CD8-positive, alpha-beta memory T cell (primary cell): ENCODE results near the gene DLX3. TPM values are rescaled to one million over a fixed set of nuclear protein-coding genes. Genes with fewer than 3 reads are reported as not detected.

Source experiments
- CTCF ChIA-PET: fragments of 350-600 bp; sonication (Branson Sonifier 250); formaldehyde crosslinking; loops from one replicate; lab custom pipeline; 2021; ENCODE audit warnings: antibody characterized with exemption; lab: Charles Lee
- POLR2A ChIA-PET: fragments of 350-600 bp; sonication (Branson Sonifier 250); formaldehyde crosslinking; loops from one replicate; lab custom pipeline; 2021; ENCODE audit warnings: antibody characterized with exemption; lab: Charles Lee
- DNase-seq, 5 donors: peaks; one replicate each; pipeline versions ENCODE4 v3.0.0 to v3.0.0-alpha.2; 2020 to 2022; ENCODE audit warnings: mixed read lengths in 1 of 5
- H3K27ac ChIP-seq: one replicate; pipeline ENCODE4 v1.7.0; 2013; ENCODE audit warnings: low read depth, mild to moderate bottlenecking, low read length, moderate library complexity
- H3K27me3 ChIP-seq: 2 replicates; pipeline ENCODE4 v1.7.0; 2013; ENCODE audit warnings: low read length, mild to moderate bottlenecking; ENCODE audit not compliant: insufficient read depth, poor library complexity, severe bottlenecking
- H3K36me3 ChIP-seq: 2 replicates; pipeline ENCODE4 v1.7.0; 2013; ENCODE audit warnings: mild to moderate bottlenecking, low read length, moderate library complexity; ENCODE audit not compliant: insufficient read depth
- H3K4me1 ChIP-seq: 2 replicates; pipeline ENCODE4 v1.7.0; 2013; ENCODE audit warnings: mild to moderate bottlenecking, low read length, moderate library complexity; ENCODE audit not compliant: insufficient read depth
- H3K4me3 ChIP-seq: 2 replicates; pipeline ENCODE4 v1.7.0; 2013; ENCODE audit warnings: mild to moderate bottlenecking, low read length
- H3K9me3 ChIP-seq: 2 replicates; pipeline ENCODE4 v1.7.0; 2013; ENCODE audit warnings: mild to moderate bottlenecking, low read length
- H3K27ac Mint-ChIP-seq, 8 donors: one replicate each; pipeline ENCODE4 v1.8.0; 2020 to 2021; ENCODE audit warnings: mixed read lengths in 8 of 8, mild to moderate bottlenecking in 6 of 8, inconsistent platforms in 3 of 8, moderate library complexity in 3 of 8
- H3K27me3 Mint-ChIP-seq, 2 donors: one replicate each; pipeline ENCODE4 v1.8.0; 2020 to 2021; ENCODE audit warnings: mixed read lengths in 2 of 2, mild to moderate bottlenecking in 1 of 2, moderate library complexity in 1 of 2
- H3K36me3 Mint-ChIP-seq, 3 donors: one replicate each; pipeline ENCODE4 v1.8.0; 2020 to 2021; ENCODE audit warnings: mixed read lengths in 3 of 3, inconsistent platforms in 1 of 3, mild to moderate bottlenecking in 1 of 3
- H3K4me1 Mint-ChIP-seq, 3 donors: one replicate each; pipeline ENCODE4 v1.8.0; 2020 to 2021; ENCODE audit warnings: mixed read lengths in 3 of 3, inconsistent platforms in 1 of 3, mild to moderate bottlenecking in 1 of 3
- H3K4me3 Mint-ChIP-seq, 7 donors: one replicate each; pipeline ENCODE4 v1.8.0; 2020 to 2021; ENCODE audit warnings: mixed read lengths in 7 of 7, mild to moderate bottlenecking in 6 of 7, moderate library complexity in 4 of 7, inconsistent platforms in 2 of 7
- H3K9me3 Mint-ChIP-seq, 5 donors: one replicate each; pipeline ENCODE4 v1.8.0; 2020 to 2022; ENCODE audit warnings: mixed read lengths in 5 of 5, mild to moderate bottlenecking in 3 of 5, moderate library complexity in 2 of 5, inconsistent platforms in 1 of 5
- polyA plus RNA-seq: library from polyadenylated mRNA; unstranded; fragments of 300-500 nt; fragmentation: Illumina TruSeq; gene quantifications from one replicate; pipeline ENCODE4 v1.2.3, GENCODE V29; 2021
- total RNA-seq, 2 experiments: library from RNA; stranded (reverse); gene quantifications; one replicate each; pipeline ENCODE4 v1.2.3, GENCODE V29; 2021

The DLX3 gene
- total and polyA plus RNA-seq, 3 experiments from 2014 or later, result 0.15 TPM; not detected in 2

DNA sequence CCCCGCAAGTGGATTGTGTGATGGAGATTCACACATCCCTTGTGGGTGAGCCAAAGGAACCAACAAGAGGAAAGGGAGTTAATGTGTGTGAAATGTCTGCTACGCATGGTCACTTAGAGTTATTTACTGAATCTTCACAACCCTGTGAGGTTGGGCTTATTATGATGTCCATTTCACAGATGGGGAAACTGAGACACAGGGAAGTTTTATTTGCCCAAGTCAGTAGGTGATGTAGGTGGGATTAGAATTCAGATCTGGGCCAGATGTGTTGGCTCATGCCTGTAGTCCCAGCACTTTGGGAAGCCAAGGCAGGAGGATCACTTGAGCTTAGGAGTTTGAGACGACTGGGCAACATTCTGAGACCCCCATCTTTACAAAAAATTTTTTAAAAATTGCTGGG, 37.7 kb downstream of the DLX3 start:
- H3K27me3 Mint-ChIP-seq, result peaks cover 22 to 56% of the 10 kb centered on the region in 2 donors
- Histone ChIP-seq H3K4me3 (no peak overlapping the region), H3K27me3 (peaks cover 5% of the 10 kb centered on the region), H3K4me1 (no peaks in the 10 kb centered on the region), H3K36me3 (no peaks in the 10 kb centered on the region), H3K27ac (no peak overlapping the region), H3K9me3 (no peaks in the 10 kb centered on the region)
- H3K4me1 Mint-ChIP-seq, result no peaks in the 10 kb centered on the region
- CTCF ChIA-PET, result interaction anchor here (0.7 to 3.9 kb wide), 2 partner anchors 40 to 212 kb away, joined by 3 to 34 read pairs; no protein-coding TSS in a partner anchor
- POLR2A ChIA-PET, result no interaction called here
- H3K4me3 Mint-ChIP-seq, result no peak overlapping the region
- no peaks in the 10 kb centered on the region for H3K9me3 Mint-ChIP-seq
- no peak for DNase-seq
- no peak overlapping the region for H3K27ac Mint-ChIP-seq
- H3K36me3 Mint-ChIP-seq, result no peaks in the 10 kb centered on the region

DNA sequence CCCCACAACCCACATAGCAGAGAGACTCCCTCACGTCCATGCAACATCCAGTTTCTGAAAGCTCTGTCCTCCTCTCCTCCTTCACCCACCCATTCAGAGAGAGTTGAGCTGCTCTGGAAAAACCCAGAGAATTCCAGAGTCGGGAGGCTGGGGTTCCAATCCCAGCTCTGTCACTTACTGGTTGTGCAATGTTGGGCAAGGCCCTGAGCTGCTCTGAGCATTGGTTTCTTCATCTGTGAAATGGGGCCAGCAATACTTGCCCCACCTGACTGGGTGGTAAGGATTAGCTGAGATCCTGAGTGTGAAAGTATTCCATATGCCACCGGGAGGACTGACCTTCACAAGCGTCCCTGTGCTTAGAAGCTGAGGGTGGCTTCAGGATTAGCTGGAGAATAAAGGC, 38.2 kb downstream of the DLX3 start:
- ChIA-PET CTCF (interaction anchor here (0.7 to 3.9 kb wide), 3 partner anchors 38 to 213 kb away, joined by 3 to 34 read pairs (median 3); partner anchors contain the start of gene DLX3), POLR2A (no interaction called here)
- no peaks in the 10 kb centered on the region for H3K9me3 ChIP-seq
- H3K36me3 Mint-ChIP-seq, result no peaks in the 10 kb centered on the region
- peaks cover 10% of the 10 kb centered on the region for H3K27me3 ChIP-seq
- H3K27ac Mint-ChIP-seq, result no peak overlapping the region
- no peak overlapping the region for H3K27ac ChIP-seq
- DNase-seq, result no peak
- no peak overlapping the region for H3K4me3 Mint-ChIP-seq
- H3K4me3 ChIP-seq, result no peak overlapping the region
- no peaks in the 10 kb centered on the region for H3K4me1 ChIP-seq
- H3K36me3 ChIP-seq, result no peaks in the 10 kb centered on the region
- H3K4me1 Mint-ChIP-seq, result no peaks in the 10 kb centered on the region
- peaks cover 25 to 57% of the 10 kb centered on the region in 2 donors for H3K27me3 Mint-ChIP-seq
- H3K9me3 Mint-ChIP-seq, result no peaks in the 10 kb centered on the region

DNA sequence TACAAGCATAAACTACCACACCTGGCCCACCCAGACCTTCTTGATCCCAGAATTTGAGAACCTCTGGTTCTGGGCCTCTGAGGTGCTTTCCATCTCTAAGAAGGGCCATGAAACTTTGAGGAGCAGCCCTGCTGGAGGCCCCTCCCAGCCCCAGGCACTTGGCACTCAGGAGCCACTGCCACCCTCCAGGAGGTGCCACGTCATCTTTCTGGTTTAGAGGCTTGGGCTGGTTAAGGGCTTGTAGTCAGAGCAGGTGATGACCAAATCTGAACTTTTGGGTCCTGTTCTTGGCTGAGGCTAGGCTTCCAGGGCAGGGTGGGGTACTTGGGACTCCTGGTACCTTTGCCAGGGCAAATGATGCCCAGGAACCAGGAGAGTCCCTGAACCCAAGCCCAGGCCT, 39.9 kb downstream of the DLX3 start:
- Mint-ChIP-seq H3K27ac (no peak overlapping the region), H3K36me3 (peaks cover 0 to under 1% (median 0%) of the 10 kb centered on the region in 3 donors), H3K9me3 (no peaks in the 10 kb centered on the region), H3K4me3 (no peak overlapping the region), H3K4me1 (no peaks in the 10 kb centered on the region), H3K27me3 (peaks cover 33 to 60% of the 10 kb centered on the region in 2 donors)
- Histone ChIP-seq H3K27me3 (peaks cover 17% of the 10 kb centered on the region), H3K4me1 (no peaks in the 10 kb centered on the region), H3K36me3 (no peaks in the 10 kb centered on the region), H3K27ac (no peak overlapping the region), H3K4me3 (no peak overlapping the region), H3K9me3 (no peaks in the 10 kb centered on the region)
- DNase-seq, result no peak
- CTCF ChIA-PET, result interaction anchor here (3.9 kb wide), 1 partner anchor 42 kb away, joined by 34 read pairs; no protein-coding TSS in a partner anchor
- POLR2A ChIA-PET, result no interaction called here

DNA sequence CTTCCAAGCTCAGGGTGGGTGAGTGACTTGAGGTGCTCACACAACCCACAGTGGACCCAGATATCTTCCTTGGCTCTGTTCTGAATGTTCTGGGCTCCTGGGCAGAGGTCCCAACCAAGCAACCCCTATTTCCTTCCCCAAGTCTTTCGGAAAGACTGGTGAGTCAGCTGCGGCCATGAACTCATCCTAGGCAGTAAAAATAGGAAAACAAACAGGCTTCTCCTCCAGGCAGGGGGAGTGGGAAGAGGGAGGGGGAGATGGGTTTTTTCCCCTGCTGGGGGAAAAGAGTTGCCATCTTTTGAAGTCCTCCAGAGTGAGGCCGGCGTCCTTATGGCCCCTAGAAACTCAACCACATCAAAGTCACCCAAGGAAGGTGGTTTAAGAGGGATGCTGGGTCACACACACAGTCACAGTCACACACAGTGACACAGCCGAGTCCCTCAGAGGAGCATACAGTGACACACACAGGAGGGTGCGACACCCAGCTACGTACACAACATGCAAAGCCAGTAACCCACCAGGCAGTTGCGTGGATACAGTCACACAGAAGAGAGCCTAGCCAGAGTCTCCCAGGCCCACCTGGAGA, 42.0 kb downstream of the DLX3 start:
- no peak overlapping the region for H3K4me3 ChIP-seq
- Mint-ChIP-seq H3K9me3 (no peaks in the 10 kb centered on the region), H3K4me1 (no peaks in the 10 kb centered on the region), H3K4me3 (no peak overlapping the region), H3K36me3 (peaks cover 0 to 4% (median 0%) of the 10 kb centered on the region in 3 donors), H3K27me3 (peaks cover 37 to 75% of the 10 kb centered on the region in 2 donors), H3K27ac (no peak overlapping the region)
- DNase-seq, result no peak
- H3K27ac ChIP-seq, result no peak overlapping the region
- ChIA-PET CTCF (interaction anchor here (0.8 to 7.1 kb wide), 16 partner anchors 10 to 141 kb away, joined by 3 to 159 read pairs (median 7); partner anchors contain the start of gene DLX3), POLR2A (interaction anchor here (0.6 to 1.6 kb wide), 2 partner anchors 43 to 389 kb away, joined by 3 to 7 read pairs; no protein-coding TSS in a partner anchor)
- no peaks in the 10 kb centered on the region for H3K36me3 ChIP-seq
- H3K4me1 ChIP-seq, result no peaks in the 10 kb centered on the region
- H3K9me3 ChIP-seq, result no peaks in the 10 kb centered on the region
- H3K27me3 ChIP-seq, result peaks cover 31% of the 10 kb centered on the region

DNA sequence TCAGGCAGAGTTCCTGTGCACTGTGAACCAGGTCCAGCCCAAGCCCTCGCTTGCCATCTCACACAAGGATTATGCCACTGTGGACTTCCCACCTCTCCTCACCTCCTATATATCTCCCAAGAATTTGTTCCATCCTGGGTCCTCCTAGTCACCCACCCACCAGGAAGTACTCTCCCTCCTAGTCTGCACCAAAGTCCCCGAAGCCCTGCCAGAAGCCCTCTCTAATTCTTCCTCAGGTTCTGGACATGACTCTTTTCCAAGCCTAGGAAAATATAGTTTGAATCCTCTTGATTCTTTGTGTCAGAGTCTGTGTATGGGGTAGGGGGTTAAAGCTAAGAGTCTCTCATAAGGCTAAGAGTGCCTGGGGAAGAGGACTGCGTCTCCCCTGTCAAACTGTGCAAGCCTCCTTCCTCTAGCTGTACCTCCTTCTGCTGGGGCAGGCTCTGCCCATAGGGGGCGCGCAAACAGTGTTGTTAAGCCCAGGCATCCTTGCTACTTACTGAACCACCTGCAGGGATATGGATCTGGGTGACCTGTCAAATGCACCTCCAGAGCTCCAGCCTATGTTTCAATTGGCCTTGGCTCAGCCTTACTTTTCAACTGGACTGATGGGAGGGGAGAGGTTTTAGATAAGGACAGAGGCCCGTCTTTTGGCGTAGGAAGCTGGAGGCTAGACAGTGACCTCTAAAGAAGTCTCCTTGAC, 42.7 kb downstream of the DLX3 start:
- DNase-seq, result peak; percentile 65 to 85 (median 69)
- Histone ChIP-seq H3K4me1 (no peaks in the 10 kb centered on the region), H3K36me3 (no peaks in the 10 kb centered on the region), H3K27ac (no peak overlapping the region), H3K9me3 (no peaks in the 10 kb centered on the region), H3K27me3 (peaks cover 31% of the 10 kb centered on the region), H3K4me3 (no peak overlapping the region)
- H3K4me1 Mint-ChIP-seq, result no peaks in the 10 kb centered on the region
- peaks cover 39 to 77% of the 10 kb centered on the region in 2 donors for H3K27me3 Mint-ChIP-seq
- POLR2A ChIA-PET, result interaction anchor here (1.6 kb wide), 1 partner anchor 44 kb away, joined by 7 read pairs; no protein-coding TSS in a partner anchor
- no peaks in the 10 kb centered on the region for H3K9me3 Mint-ChIP-seq
- peaks cover 0 to 4% (median 0%) of the 10 kb centered on the region in 3 donors for H3K36me3 Mint-ChIP-seq
- CTCF ChIA-PET, result interaction anchor here (0.7 to 7.1 kb wide), 19 partner anchors 11 to 142 kb away, joined by 3 to 159 read pairs (median 6); partner anchors contain the start of gene DLX3
- no peak overlapping the region for H3K27ac Mint-ChIP-seq
- no peak overlapping the region for H3K4me3 Mint-ChIP-seq

DNA sequence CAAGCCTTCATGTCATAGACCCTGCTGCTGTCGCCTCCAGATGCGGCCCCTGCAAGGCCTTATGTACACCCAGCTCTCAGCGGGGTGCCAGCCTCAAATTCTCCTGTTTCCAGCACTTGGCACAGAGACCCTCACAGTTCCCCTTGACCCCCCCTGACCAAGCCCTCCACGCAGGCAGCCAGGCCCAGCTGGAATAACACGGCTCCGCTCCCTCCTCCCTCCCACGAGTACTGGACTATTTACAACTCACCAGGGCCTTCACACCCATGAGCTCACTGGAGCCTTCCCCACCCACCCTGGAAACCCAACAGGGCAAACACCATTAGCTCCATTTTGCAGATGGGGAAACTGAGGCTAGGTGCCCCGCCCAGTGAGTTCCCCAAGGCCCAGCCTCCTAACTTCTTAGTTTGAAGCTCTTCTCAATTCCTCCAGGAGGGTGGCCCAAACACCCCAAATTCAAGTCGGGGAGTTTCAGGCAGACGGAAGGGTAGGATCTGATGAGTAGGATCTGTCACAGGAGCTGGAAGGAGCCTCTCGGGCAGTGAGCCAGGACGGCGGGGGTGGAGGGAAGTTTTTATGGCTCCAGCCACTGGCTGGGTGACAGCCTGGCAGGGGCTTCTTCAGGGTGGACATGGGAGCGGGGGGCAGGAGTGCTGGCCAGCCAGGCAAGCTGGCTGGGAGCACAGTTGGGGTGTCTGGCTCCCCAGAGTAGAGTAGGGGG, 43.5 kb downstream of the DLX3 start:
- POLR2A ChIA-PET, result interaction anchor here (1.6 kb wide), 1 partner anchor 45 kb away, joined by 7 read pairs; no protein-coding TSS in a partner anchor
- DNase-seq, result no peak
- no peak overlapping the region for H3K4me3 ChIP-seq
- H3K27me3 ChIP-seq, result peaks cover 31% of the 10 kb centered on the region
- peaks cover 0 to 4% (median 0%) of the 10 kb centered on the region in 3 donors for H3K36me3 Mint-ChIP-seq
- H3K27ac Mint-ChIP-seq, result peak overlapping the region in 1 of 8 donors; percentile 14
- no peaks in the 10 kb centered on the region for H3K4me1 ChIP-seq
- peaks cover 37 to 71% of the 10 kb centered on the region in 2 donors for H3K27me3 Mint-ChIP-seq
- no peak overlapping the region for H3K4me3 Mint-ChIP-seq
- no peaks in the 10 kb centered on the region for H3K9me3 Mint-ChIP-seq
- no peaks in the 10 kb centered on the region for H3K36me3 ChIP-seq
- H3K9me3 ChIP-seq, result no peaks in the 10 kb centered on the region
- CTCF ChIA-PET, result interaction anchor here (0.7 to 7.1 kb wide), 17 partner anchors 9 to 382 kb away, joined by 3 to 159 read pairs (median 7); partner anchors contain the start of gene DLX3
- no peak overlapping the region for H3K27ac ChIP-seq
- H3K4me1 Mint-ChIP-seq, result no peaks in the 10 kb centered on the region

DNA sequence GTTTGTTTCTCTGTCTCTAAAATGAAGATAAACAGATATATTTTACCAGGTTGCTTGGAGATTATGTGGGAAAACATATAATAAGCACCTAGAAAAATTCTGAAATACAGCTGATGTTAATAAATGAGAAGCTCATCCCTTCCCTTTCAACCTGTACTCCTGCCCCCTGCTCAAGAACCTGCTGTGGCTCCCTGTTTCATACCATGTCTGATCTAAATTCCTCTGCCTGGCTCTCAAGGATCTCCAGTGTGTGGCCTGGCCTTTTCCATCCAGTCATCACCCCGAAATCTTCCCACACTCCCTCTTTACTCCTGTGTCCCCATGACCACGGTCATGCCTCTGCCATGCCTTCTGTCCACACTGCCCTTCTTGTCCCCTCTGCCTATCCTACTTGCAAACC, 45.4 kb downstream of the DLX3 start:
- Mint-ChIP-seq H3K27me3 (peaks cover 43 to 76% of the 10 kb centered on the region in 2 donors), H3K27ac (no peak overlapping the region), H3K4me3 (no peak overlapping the region), H3K4me1 (no peaks in the 10 kb centered on the region), H3K36me3 (peaks cover 0 to 4% (median 0%) of the 10 kb centered on the region in 3 donors), H3K9me3 (no peaks in the 10 kb centered on the region)
- H3K27ac ChIP-seq, result no peak overlapping the region
- H3K4me1 ChIP-seq, result no peaks in the 10 kb centered on the region
- DNase-seq, result no peak
- H3K4me3 ChIP-seq, result no peak overlapping the region
- no peaks in the 10 kb centered on the region for H3K9me3 ChIP-seq
- ChIA-PET POLR2A (no interaction called here), CTCF (interaction anchor here (0.6 to 7.1 kb wide), 2 partner anchors 47 to 203 kb away, joined by 4 to 159 read pairs; partner anchors contain the start of gene DLX3)
- H3K27me3 ChIP-seq, result peaks cover 31% of the 10 kb centered on the region
- H3K36me3 ChIP-seq, result no peaks in the 10 kb centered on the region
